Measurements from ENCODE around the gene CMBL.
A peak's percentile ranks its signal among the peaks of the same experiment; 100 is the strongest.

DNA sequence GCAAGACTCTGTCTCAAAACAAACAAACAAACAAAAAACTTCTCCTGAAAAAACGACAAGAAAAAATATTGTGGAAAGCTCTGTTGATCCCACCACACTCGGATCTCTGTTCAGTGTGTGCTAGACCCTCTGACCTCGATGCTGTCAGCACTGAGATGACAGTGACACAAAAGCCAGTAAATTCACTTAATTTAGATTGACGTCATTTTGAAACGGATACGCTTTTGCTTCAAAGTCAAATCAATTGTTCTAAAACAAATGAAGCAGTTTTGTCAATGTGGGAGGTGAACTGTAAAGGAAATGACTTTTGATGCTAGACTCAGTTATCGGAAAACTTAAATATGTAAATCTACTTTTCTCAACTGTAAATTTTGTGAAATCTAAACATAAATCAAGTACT lies 31.0 kb downstream of the CMBL start:
- TF ChIP-seq, protein P1, sequence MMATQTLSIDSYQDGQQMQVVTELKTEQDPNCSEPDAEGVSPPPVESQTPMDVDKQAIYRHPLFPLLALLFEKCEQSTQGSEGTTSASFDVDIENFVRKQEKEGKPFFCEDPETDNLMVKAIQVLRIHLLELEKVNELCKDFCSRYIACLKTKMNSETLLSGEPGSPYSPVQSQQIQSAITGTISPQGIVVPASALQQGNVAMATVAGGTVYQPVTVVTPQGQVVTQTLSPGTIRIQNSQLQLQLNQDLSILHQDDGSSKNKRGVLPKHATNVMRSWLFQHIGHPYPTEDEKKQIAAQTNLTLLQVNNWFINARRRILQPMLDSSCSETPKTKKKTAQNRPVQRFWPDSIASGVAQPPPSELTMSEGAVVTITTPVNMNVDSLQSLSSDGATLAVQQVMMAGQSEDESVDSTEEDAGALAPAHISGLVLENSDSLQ (IDR thresholded peaks at IDR 0.05), result peak; percentile 44
- TF ChIP-seq SUZ12 (IDR thresholded peaks at IDR 0.05) (no peak), ARNT (IDR thresholded peaks at IDR 0.05) (no peak), NFRKB (IDR thresholded peaks at IDR 0.05) (no peak), CTBP1 (IDR thresholded peaks at IDR 0.05; ENCODE audit: borderline replicate concordance) (no peak), ZNF384 (IDR thresholded peaks at IDR 0.05) (no peak)

All from HEK293T (cell line).